Measurements from ENCODE around the gene KRTAP10-4. TPM values are rescaled to one million over a fixed set of nuclear protein-coding genes. Genes with fewer than 3 reads are reported as not detected.
A peak's percentile ranks its signal among the peaks of the same experiment; 100 is the strongest.

KRTAP10-4 gene
- total and polyA plus RNA-seq, 10 of the 15 experiments (the other 5 are each of a cell fraction or from before 2014, with no cell fraction given) = not detected

DNA sequence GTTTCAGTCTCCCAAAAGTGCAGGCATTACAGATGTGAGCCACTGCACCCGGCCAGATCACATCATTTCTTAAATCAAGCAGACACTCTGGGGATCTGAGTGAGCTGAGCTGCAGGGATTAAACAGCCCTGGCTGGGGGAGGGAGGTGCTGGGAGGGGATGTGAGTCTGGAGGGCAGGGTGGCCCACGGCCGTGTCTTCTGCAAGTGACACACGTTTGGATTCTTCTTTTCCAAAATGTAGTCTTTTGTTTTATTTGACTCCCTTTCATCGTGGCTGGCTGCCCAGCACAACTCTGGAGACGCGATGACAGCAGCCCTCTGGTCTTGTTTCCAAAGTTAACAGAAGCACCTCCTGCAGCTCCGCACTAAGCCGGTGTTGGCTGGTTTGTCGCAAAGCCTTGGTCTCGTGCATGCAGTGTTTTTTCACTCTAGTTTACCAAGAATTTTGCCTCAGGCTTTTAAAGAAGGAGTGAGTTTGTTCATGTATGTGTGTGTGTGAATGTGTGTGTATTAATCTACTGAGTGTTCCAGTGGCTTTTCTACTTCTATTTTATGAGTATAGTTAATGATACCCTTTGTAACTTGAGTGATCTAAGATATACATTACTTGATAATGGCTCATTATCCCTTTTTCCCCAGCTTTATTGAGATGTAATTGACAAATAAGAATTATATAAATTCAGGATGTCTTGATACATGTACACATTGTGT, 9.7 kb downstream of the KRTAP10-4 start (continued):
- TF ChIP-seq, protein P1, sequence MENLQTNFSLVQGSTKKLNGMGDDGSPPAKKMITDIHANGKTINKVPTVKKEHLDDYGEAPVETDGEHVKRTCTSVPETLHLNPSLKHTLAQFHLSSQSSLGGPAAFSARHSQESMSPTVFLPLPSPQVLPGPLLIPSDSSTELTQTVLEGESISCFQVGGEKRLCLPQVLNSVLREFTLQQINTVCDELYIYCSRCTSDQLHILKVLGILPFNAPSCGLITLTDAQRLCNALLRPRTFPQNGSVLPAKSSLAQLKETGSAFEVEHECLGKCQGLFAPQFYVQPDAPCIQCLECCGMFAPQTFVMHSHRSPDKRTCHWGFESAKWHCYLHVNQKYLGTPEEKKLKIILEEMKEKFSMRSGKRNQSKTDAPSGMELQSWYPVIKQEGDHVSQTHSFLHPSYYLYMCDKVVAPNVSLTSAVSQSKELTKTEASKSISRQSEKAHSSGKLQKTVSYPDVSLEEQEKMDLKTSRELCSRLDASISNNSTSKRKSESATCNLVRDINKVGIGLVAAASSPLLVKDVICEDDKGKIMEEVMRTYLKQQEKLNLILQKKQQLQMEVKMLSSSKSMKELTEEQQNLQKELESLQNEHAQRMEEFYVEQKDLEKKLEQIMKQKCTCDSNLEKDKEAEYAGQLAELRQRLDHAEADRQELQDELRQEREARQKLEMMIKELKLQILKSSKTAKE (IDR thresholded peaks at IDR 0.05; ENCODE audit: low read depth, poor library complexity, severe bottlenecking) = no peak

- RAD21 ChIA-PET (ENCODE audit: unreplicated experiment) = no interaction called here
- POLR2A ChIA-PET = no interaction called here
- Histone ChIP-seq H3K4me2 (ENCODE audit: control insufficient read depth, insufficient read depth) (no peak overlapping the region), H4K20me1 (ENCODE audit: control insufficient read depth, insufficient read depth) (no peaks in the 10 kb centered on the region), H3K9ac (ENCODE audit: control insufficient read depth, insufficient read depth, low read length) (no peak overlapping the region), H3K27ac (ENCODE audit: control insufficient read depth, insufficient read depth) (no peak overlapping the region), H3K27me3 (replicated peaks in 1 of 2; ENCODE audit: control insufficient read depth in 2 of 2, insufficient read depth in 2 of 2, low read length in 1 of 2) (no peaks in the 10 kb centered on the region), H3K9me3 (replicated peaks; ENCODE audit: control insufficient read depth, insufficient read depth, low read length) (peaks cover 4% of the 10 kb centered on the region; the same call in 2 of the 3 replicates), H3K36me3 (ENCODE audit: control insufficient read depth in 2 of 2, insufficient read depth in 2 of 2, low read length in 1 of 2) (no peaks in the 10 kb centered on the region), H3K79me2 (ENCODE audit: control insufficient read depth, insufficient read depth, low read length) (no peaks in the 10 kb centered on the region), H2AFZ (ENCODE audit: control insufficient read depth, low read depth, low read length) (no peak overlapping the region), H3K4me3 (no peak overlapping the region), H3K4me1 (ENCODE audit: control insufficient read depth, insufficient read depth, low read length) (no peaks in the 10 kb centered on the region)
- ATAC-seq (peak; percentile 23; the same call in 1 of the 3 replicates), FAIRE-seq (no peak), DNase-seq (ENCODE audit: low read depth, low spot score) (no peak)
- 11% methylated on average over 6 of the region's 6 CpGs for whole genome bisulfite sequencing (ENCODE audit: insufficient coverage, insufficient replicate concordance, low lambda C conversion rate, missing lambda C conversion rate)
- no TSS peak for BruUV-seq (replicated peaks)
- intact Hi-C loops (cut with micrococcal nuclease; ENCODE audit: unreplicated experiment) = no loop called here
- in situ Hi-C loops (cut with MboI) = no loop called here
- CTCF ChIA-PET = no interaction called here
- TF ChIP-seq MEF2A (IDR thresholded peaks at IDR 0.05; ENCODE audit: insufficient read depth, low read depth, low read length) (no peak), JUNB (IDR thresholded peaks at IDR 0.05) (peak; percentile 70), TAF1 (IDR thresholded peaks at IDR 0.05; ENCODE audit: borderline replicate concordance, low read depth, low read length) (no peak), IRF4 (IDR thresholded peaks at IDR 0.05; ENCODE audit: low read depth, low read length) (peak; percentile 55; the same call in 1 of the 2 replicates), BHLHE40 (IDR thresholded peaks at IDR 0.05; ENCODE audit: borderline replicate concordance in 1 of 2, low read depth in 2 of 2, low read length in 1 of 2) (peak in 1 of 2 experiments; percentile 34; a peak in 2 of 4 replicates), RUNX3 (IDR thresholded peaks at IDR 0.05; ENCODE audit: low read length) (peak; percentile 28; the same call in 1 of the 2 replicates), ASH2L (IDR thresholded peaks at IDR 0.05; ENCODE audit: borderline replicate concordance, low read depth) (no peak), TCF7 (IDR thresholded peaks at IDR 0.05; ENCODE audit: borderline replicate concordance) (peak; percentile 80), CREM (IDR thresholded peaks at IDR 0.05; ENCODE audit: low read depth) (peak; percentile 69; the same call in 1 of the 2 replicates), CREB1 (IDR thresholded peaks at IDR 0.05; ENCODE audit: low read depth) (peak; percentile 53; the same call in 1 of the 2 replicates)
- TF ChIP-seq, protein P2, sequence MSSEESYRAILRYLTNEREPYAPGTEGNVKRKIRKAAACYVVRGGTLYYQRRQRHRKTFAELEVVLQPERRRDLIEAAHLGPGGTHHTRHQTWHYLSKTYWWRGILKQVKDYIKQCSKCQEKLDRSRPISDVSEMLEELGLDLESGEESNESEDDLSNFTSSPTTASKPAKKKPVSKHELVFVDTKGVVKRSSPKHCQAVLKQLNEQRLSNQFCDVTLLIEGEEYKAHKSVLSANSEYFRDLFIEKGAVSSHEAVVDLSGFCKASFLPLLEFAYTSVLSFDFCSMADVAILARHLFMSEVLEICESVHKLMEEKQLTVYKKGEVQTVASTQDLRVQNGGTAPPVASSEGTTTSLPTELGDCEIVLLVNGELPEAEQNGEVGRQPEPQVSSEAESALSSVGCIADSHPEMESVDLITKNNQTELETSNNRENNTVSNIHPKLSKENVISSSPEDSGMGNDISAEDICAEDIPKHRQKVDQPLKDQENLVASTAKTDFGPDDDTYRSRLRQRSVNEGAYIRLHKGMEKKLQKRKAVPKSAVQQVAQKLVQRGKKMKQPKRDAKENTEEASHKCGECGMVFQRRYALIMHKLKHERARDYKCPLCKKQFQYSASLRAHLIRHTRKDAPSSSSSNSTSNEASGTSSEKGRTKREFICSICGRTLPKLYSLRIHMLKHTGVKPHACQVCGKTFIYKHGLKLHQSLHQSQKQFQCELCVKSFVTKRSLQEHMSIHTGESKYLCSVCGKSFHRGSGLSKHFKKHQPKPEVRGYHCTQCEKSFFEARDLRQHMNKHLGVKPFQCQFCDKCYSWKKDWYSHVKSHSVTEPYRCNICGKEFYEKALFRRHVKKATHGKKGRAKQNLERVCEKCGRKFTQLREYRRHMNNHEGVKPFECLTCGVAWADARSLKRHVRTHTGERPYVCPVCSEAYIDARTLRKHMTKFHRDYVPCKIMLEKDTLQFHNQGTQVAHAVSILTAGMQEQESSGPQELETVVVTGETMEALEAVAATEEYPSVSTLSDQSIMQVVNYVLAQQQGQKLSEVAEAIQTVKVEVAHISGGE (CRISPR knock-in tag; IDR thresholded peaks at IDR 0.05) = peak; percentile 69
- SMC1A ChIA-PET (ENCODE audit: uncharacterized antibody, unreplicated experiment) = no interaction called here
Measured at GRCh38 chr21:44583800-44584147, 10.2 kb downstream of the KRTAP10-4 start.

Measured in GM12878 (cell line).